ENCODE measurements around the gene CPNE8. TPM values are rescaled to one million over a fixed set of nuclear protein-coding genes. Genes with fewer than 3 reads are reported as not detected.

CPNE8 gene
- total and polyA plus RNA-seq, 7 donors: 10.5 to 27.7 (median 15.7) TPM

DNA sequence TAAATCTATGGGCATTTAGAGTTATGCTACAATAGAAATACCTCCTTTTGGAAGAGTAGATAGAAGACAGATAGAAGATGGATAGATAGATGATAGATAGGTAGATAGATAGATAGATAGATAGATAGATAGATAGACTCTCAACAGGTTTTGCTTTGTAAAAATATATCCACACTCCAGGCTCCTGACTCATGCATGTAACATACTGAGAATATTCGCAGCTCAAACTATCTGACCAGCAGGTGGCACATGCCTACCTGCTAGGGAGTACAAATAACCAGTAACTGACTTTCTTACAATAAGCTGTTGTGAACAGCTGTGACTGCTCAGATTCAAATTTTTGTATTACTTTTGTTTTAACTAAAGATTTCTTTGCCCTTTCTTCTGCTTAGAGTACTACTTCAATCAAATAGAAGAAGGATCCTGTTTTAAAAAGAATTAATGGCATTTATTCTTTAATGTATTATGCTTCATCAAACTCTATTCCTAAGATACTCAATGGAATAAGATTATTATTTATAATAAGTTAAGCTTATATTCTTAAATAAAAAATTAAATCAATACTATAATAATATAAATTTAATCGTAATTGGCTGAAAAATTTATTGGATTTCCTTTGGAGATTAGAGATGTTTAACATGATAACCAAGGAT lies 15.8 kb upstream of the CPNE8 start:
- Histone ChIP-seq H3K4me1 (no peaks in the 10 kb centered on the region), H3K9me3 (no peaks in the 10 kb centered on the region), H3K27me3 (no peaks in the 10 kb centered on the region), H3K36me3 (no peaks in the 10 kb centered on the region), H3K27ac (no peak overlapping the region), H3K4me3 (no peak overlapping the region)
- WGBS, 2 donors: 11 to 19% methylated on average over 2 of the region's 2 CpGs
- no peak for TF ChIP-seq POLR2A (IDR thresholded peaks at IDR 0.05)
- TF ChIP-seq, protein P1, sequence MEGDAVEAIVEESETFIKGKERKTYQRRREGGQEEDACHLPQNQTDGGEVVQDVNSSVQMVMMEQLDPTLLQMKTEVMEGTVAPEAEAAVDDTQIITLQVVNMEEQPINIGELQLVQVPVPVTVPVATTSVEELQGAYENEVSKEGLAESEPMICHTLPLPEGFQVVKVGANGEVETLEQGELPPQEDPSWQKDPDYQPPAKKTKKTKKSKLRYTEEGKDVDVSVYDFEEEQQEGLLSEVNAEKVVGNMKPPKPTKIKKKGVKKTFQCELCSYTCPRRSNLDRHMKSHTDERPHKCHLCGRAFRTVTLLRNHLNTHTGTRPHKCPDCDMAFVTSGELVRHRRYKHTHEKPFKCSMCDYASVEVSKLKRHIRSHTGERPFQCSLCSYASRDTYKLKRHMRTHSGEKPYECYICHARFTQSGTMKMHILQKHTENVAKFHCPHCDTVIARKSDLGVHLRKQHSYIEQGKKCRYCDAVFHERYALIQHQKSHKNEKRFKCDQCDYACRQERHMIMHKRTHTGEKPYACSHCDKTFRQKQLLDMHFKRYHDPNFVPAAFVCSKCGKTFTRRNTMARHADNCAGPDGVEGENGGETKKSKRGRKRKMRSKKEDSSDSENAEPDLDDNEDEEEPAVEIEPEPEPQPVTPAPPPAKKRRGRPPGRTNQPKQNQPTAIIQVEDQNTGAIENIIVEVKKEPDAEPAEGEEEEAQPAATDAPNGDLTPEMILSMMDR (IDR thresholded peaks at IDR 0.05): peak in 2 of 4 experiments; percentile 18 to 29
- TF ChIP-seq EP300 (IDR thresholded peaks at IDR 0.05): no peak
- intact Hi-C loops (cut with DNase I): no loop called here
- DNase-seq: no peak

DNA sequence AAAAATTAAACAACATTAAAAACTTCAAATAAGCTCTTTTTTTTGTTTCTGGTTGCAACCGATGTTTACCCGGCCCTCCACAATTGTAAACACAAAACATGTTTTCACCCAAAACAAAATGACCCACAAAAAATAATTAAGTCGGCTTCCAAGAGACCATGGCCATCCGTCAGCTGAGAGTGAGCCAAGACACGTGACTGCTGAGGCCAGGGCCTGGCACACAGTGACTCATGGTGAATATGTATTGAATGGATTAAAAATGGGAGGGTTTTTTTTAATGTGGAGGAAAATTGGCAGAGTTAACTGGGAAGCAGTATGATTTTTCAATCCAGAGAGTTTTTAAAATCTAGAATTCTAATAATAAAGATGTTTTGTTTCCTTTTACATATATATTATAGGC lies 13.8 kb upstream of the CPNE8 start:
- Histone ChIP-seq H3K36me3 (no peaks in the 10 kb centered on the region), H3K4me3 (no peak overlapping the region), H3K9me3 (no peaks in the 10 kb centered on the region), H3K27me3 (no peaks in the 10 kb centered on the region), H3K27ac (no peak overlapping the region), H3K4me1 (no peaks in the 10 kb centered on the region)
- WGBS, 2 donors: 75 to 85% methylated on average over 5 of the region's 5 CpGs
- no peak for DNase-seq
- intact Hi-C loops (cut with DNase I): no loop called here
- TF ChIP-seq POLR2A (IDR thresholded peaks at IDR 0.05): no peak

DNA sequence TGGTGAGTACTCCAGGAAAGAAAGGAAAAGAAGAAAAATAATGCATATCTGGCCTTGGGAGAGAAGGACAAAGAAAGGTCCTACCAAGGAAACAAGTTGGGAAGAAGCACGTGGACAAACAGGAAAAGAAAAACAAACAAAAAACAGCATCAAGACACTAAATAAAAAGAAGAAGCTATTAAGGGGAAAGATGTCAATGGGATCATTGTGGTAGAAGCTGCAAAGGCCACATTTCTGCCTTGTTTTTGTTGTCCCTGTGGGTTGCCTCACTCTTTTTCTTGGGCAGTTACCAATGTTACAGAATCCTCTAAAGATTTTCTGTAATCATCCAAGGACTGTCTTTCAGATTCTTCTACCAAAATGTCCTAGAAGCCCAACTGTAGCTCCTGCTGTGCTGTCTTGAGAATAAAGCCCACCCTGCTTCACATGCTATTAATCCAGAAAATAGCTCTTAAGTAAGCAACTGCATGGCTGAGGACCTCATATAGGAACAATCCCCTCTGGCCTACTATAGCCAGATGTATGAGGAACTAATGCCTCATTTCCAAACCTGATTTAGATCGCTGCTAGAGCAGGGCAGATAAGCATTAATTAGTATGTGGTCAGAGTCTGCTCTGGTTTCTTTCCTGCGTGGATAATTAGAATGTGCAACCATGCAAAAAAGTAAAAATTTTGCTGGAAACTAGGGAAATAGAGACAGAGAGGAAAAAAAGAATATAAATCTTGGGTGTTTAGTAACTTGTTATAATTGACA lies 10.2 kb upstream of the CPNE8 start:
- Histone ChIP-seq H3K36me3 (no peaks in the 10 kb centered on the region), H3K4me3 (no peak overlapping the region), H3K27me3 (no peaks in the 10 kb centered on the region), H3K4me1 (no peaks in the 10 kb centered on the region), H3K9me3 (no peaks in the 10 kb centered on the region), H3K27ac (no peak overlapping the region)
- intact Hi-C loops (cut with DNase I): no loop called here
- TF ChIP-seq, protein P1 (IDR thresholded peaks at IDR 0.05): no peak
- TF ChIP-seq POLR2AphosphoS5 (IDR thresholded peaks at IDR 0.05) (no peak), POLR2A (IDR thresholded peaks at IDR 0.05) (no peak), EP300 (IDR thresholded peaks at IDR 0.05) (no peak)
- 74 to 83% methylated on average over 3 of the region's 3 CpGs for WGBS, 2 donors
- no peak for DNase-seq

DNA sequence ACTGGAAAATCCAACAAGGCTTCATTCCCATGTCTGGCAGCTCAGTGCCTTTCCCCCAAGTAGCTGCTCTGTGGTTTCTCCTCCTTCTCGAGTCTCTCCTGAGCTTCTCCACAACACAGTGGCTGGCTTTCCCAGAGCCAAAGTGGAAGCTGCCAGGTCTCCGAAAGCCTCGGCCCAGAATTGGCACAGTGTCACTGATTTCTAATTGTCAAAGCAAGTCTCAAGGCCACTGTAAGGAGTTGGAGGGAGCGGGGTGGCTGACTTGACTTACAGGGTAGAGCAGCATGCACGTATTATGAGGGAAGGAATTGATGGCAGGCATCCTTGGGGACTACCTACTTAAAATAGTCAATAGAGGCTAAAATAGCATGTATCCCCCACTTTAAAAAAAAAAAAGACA lies 6.7 kb upstream of the CPNE8 start:
- Histone ChIP-seq H3K27ac (no peak overlapping the region), H3K9me3 (no peaks in the 10 kb centered on the region), H3K4me1 (peaks cover 0 to 4% (median 3%) of the 10 kb centered on the region in 4 donors), H3K36me3 (no peaks in the 10 kb centered on the region), H3K4me3 (no peak overlapping the region), H3K27me3 (no peaks in the 10 kb centered on the region)
- intact Hi-C loops (cut with DNase I): no loop called here
- TF ChIP-seq POLR2A (IDR thresholded peaks at IDR 0.05) (no peak), POLR2AphosphoS5 (IDR thresholded peaks at IDR 0.05) (no peak), EP300 (IDR thresholded peaks at IDR 0.05) (no peak)
- TF ChIP-seq, protein P1 (IDR thresholded peaks at IDR 0.05): no peak
- no peak for DNase-seq
- WGBS, 2 donors: 85 to 87% methylated on average over 5 of the region's 5 CpGs

DNA sequence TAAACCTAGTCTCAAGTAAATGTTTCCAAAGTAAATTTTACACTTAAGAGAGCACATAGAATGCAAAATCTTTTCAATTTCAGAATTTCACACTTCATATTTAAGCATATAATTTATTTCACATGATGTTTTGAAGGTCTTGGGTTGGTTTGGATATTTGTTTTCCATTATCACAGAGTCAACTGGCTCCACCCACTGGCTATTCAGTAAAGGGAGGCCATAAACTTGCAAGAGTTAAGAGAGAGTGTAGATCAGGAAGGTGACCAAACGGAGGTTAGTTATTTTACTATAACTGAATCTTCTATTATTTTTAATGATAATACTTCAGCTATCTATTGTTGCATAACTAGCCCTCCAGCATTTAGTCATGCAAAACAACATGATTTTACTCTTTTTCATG lies 6.2 kb upstream of the CPNE8 start:
- 8 to 37% methylated on average over 1 of the region's 1 CpG for whole genome bisulfite sequencing, 2 donors
- intact Hi-C loops (cut with DNase I): no loop called here
- no peak overlapping the region for H3K27ac ChIP-seq

More for the DNA sequence above, 6.2 kb upstream of the CPNE8 start:
- Histone ChIP-seq H3K27me3 (no peaks in the 10 kb centered on the region), H3K9me3 (no peaks in the 10 kb centered on the region), H3K4me1 (peaks cover 0 to 8% (median 5%) of the 10 kb centered on the region in 4 donors), H3K36me3 (no peaks in the 10 kb centered on the region), H3K4me3 (no peak overlapping the region)
- TF ChIP-seq, protein P1 (IDR thresholded peaks at IDR 0.05): no peak
- TF ChIP-seq POLR2AphosphoS5 (IDR thresholded peaks at IDR 0.05) (no peak), POLR2A (IDR thresholded peaks at IDR 0.05) (no peak), EP300 (IDR thresholded peaks at IDR 0.05) (no peak)
- DNase-seq: no peak

All from sigmoid colon (tissue), 7 donors.